Neural cell (in vitro differentiated cells): ENCODE measurements around the gene SLC8A1.

Source experiments
- EP300 ChIP-seq: fragments of 450-650 bp; conservative IDR thresholded peaks from 2 replicates; pipeline ENCODE4 v1.6.1; 2014; ENCODE audit warnings: antibody characterized with exemption, mild to moderate bottlenecking, moderate library complexity; ENCODE audit not compliant: poor library complexity, severe bottlenecking
- EZH2 ChIP-seq: fragments of 200-600, 300-800 bp; shearing (Covaris generic), sonication (generic); IDR thresholded peaks from 2 replicates; pipeline ENCODE4 v1.6.1; 2014; ENCODE audit warnings: antibody characterized with exemption, low read length, borderline replicate concordance, mild to moderate bottlenecking; ENCODE audit not compliant: insufficient read depth, poor library complexity, severe bottlenecking
- POLR2AphosphoS5 ChIP-seq: IDR thresholded peaks from 2 replicates; pipeline ENCODE4 v1.6.1; 2012
- SMC3 ChIP-seq: fragments of 450-650 bp; conservative IDR thresholded peaks from 2 replicates; pipeline ENCODE4 v1.6.1; 2014; ENCODE audit warnings: antibody characterized with exemption, mild to moderate bottlenecking, moderate library complexity; ENCODE audit not compliant: poor library complexity
- TAF1 ChIP-seq: IDR thresholded peaks from 2 replicates; pipeline ENCODE4 v1.6.1; 2012; ENCODE audit warnings: low read depth
- TF ChIP-seq, protein P1 (sequence below): fragments of 450-650 bp; IDR thresholded peaks from 2 replicates; pipeline ENCODE4 v1.5.1; 2014; ENCODE audit warnings: antibody characterized with exemption, mild to moderate bottlenecking, moderate library complexity; ENCODE audit not compliant: poor library complexity, severe bottlenecking

DNA sequence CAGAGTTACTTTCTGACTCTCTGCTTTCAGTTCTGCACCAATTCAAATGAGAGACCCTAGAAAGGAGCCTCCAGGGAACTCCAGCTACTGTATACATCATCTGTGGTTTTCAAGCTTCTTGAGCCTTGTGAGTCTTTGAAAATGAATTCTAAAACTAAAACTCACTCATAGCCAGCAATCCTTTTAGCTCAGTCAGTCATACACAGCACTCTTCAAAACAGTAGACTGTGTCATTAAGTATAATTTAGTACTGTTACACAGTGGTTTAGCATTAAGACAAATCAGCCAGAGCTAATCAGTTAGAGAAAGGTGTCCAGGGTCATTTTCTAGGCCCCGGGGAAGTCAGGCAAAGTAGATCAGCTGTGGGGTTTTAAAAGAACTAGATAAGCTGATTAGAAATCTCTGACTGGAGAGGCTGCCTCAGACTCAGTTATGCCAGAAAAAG is 350.7 kb downstream of the SLC8A1 start:
- TF ChIP-seq, protein P1, sequence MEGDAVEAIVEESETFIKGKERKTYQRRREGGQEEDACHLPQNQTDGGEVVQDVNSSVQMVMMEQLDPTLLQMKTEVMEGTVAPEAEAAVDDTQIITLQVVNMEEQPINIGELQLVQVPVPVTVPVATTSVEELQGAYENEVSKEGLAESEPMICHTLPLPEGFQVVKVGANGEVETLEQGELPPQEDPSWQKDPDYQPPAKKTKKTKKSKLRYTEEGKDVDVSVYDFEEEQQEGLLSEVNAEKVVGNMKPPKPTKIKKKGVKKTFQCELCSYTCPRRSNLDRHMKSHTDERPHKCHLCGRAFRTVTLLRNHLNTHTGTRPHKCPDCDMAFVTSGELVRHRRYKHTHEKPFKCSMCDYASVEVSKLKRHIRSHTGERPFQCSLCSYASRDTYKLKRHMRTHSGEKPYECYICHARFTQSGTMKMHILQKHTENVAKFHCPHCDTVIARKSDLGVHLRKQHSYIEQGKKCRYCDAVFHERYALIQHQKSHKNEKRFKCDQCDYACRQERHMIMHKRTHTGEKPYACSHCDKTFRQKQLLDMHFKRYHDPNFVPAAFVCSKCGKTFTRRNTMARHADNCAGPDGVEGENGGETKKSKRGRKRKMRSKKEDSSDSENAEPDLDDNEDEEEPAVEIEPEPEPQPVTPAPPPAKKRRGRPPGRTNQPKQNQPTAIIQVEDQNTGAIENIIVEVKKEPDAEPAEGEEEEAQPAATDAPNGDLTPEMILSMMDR, result no peak
- TF ChIP-seq SMC3, result no peak
- TF ChIP-seq POLR2AphosphoS5, result no peak
- no peak for TF ChIP-seq EZH2
- no peak for TF ChIP-seq TAF1
- no peak for TF ChIP-seq EP300
